Fibroblast of lung (primary cell): ENCODE measurements around the gene PWP2.
"Not testable (repeated sequence)": the region's sequence is repeated elsewhere in the genome, so short reads cannot be mapped to it uniquely, and the experiment has no call there.

ENCODE experiments used
- CTCF ChIP-seq, 2 donors: IDR thresholded peaks in 1 of 2; conservative IDR thresholded peaks in 1 of 2; 1 replicate in 1 of 2; 2 replicates in 1 of 2; pipeline ENCODE4 v1.5.1; 2011 to 2012; ENCODE audit warnings: low read length in 2 of 2, control low read depth in 1 of 2, inconsistent platforms in 1 of 2, low read depth in 1 of 2, mild to moderate bottlenecking in 1 of 2
- EZH2 ChIP-seq: IDR thresholded peaks from 2 replicates; pipeline ENCODE4 v1.5.1; 2012; ENCODE audit warnings: low read length, control low read depth, mild to moderate bottlenecking; ENCODE audit errors: missing control alignments

DNA sequence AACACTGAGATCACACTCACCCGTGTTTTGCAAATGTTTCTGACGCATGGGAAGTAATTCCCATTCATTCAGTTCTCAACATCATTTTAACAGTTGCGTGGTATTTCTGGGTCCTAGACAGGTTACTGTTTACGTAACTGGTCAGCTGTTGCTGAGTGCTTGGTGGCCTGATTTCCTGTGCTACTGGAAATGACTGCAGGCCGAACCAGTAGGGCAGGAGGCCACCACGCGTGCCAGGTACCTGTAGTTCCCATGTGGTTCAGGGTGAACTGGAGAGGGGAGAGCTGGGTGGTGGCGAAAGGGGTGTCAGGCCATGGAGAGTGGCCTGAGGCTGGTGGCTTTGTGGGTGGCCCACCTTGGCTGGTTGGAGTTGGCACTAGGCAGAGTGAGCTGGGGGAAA, 27.5 kb downstream of the PWP2 start:
- TF ChIP-seq CTCF (conservative IDR thresholded peaks at IDR 0.05 in 1 of 2, IDR thresholded peaks at IDR 0.05 in 1 of 2; ENCODE audit: low read depth in 1 of 2, low read length in 2 of 2); EZH2: not testable (repeated sequence)
